Hepatocyte (in vitro differentiated cells): Measurements from ENCODE around the gene MYZAP.

Experiments
- CTCF ChIP-seq: fragments of 200-600 bp; sonication (generic); IDR thresholded peaks from 2 replicates; pipeline ENCODE4 v1.5.1; 2016; ENCODE audit warnings: antibody characterized with exemption, mild to moderate bottlenecking; ENCODE audit not compliant: poor library complexity
- EZH2phosphoT487 ChIP-seq: fragments of 200-600 bp; sonication (generic); IDR thresholded peaks from one replicate; pipeline ENCODE4 v1.6.1; 2018; ENCODE audit warnings: antibody characterized with exemption, mild to moderate bottlenecking, low read depth, moderate library complexity; ENCODE audit not compliant: unreplicated experiment, severe bottlenecking

- no peak for TF ChIP-seq CTCF
- TF ChIP-seq EZH2phosphoT487 = no peak
Observed at GRCh38 chr15:57554063-57554811, 37.5 kb upstream of the MYZAP start.
